ENCODE measurements around the gene KCNJ5.

Gene KCNJ5

GRCh38 chr11:128928400-128928799, 37.2 kb downstream of the KCNJ5 start:
- DNase-seq (ENCODE audit: low read depth in 1 of 2, low spot score in 1 of 2), result no peak
- no peak for TF ChIP-seq REST (IDR thresholded peaks at IDR 0.05; ENCODE audit: insufficient replicate concordance, low read depth)
- TF ChIP-seq POLR2AphosphoS5 (IDR thresholded peaks at IDR 0.05; ENCODE audit: low read depth), result no peak
- TF ChIP-seq SPI1 (IDR thresholded peaks at IDR 0.05; ENCODE audit: borderline replicate concordance, low read depth), result no peak
- no peak for TF ChIP-seq GABPA (IDR thresholded peaks at IDR 0.05; ENCODE audit: low read depth)
- TF ChIP-seq CTCF (IDR thresholded peaks at IDR 0.05; ENCODE audit: insufficient read depth, low read length), result no peak
- Histone ChIP-seq H3K27me3 (ENCODE audit: insufficient read depth, poor library complexity, severe bottlenecking) (no peaks in the 10 kb centered on the region), H3K27ac (replicated peaks) (no peak overlapping the region), H3K4me3 (replicated peaks; ENCODE audit: insufficient read depth, low read length) (no peak overlapping the region)

- no peak overlapping the region for H3K4me3 ChIP-seq (replicated peaks; ENCODE audit: insufficient read depth, low read length)
- no peaks in the 10 kb centered on the region for H3K27me3 ChIP-seq (ENCODE audit: insufficient read depth, poor library complexity, severe bottlenecking)
- TF ChIP-seq CTCF (IDR thresholded peaks at IDR 0.05; ENCODE audit: insufficient read depth, low read length), result no peak
- TF ChIP-seq REST (IDR thresholded peaks at IDR 0.05; ENCODE audit: insufficient replicate concordance, low read depth), result no peak
- TF ChIP-seq GABPA (IDR thresholded peaks at IDR 0.05; ENCODE audit: low read depth), result no peak
- TF ChIP-seq SPI1 (IDR thresholded peaks at IDR 0.05; ENCODE audit: borderline replicate concordance, low read depth), result no peak
- no peak for TF ChIP-seq POLR2AphosphoS5 (IDR thresholded peaks at IDR 0.05; ENCODE audit: low read depth)
- no peak for DNase-seq (ENCODE audit: low read depth in 1 of 2, low spot score in 1 of 2)
- H3K27ac ChIP-seq (replicated peaks), result no peak overlapping the region
These were observed 38.3 kb downstream of the KCNJ5 start for GRCh38 chr11:128929468-128929867.

- TF ChIP-seq CTCF (IDR thresholded peaks at IDR 0.05; ENCODE audit: insufficient read depth, low read length) (no peak), POLR2AphosphoS5 (IDR thresholded peaks at IDR 0.05; ENCODE audit: low read depth) (no peak), SPI1 (IDR thresholded peaks at IDR 0.05; ENCODE audit: borderline replicate concordance, low read depth) (no peak), REST (IDR thresholded peaks at IDR 0.05; ENCODE audit: insufficient replicate concordance, low read depth) (no peak)
- Histone ChIP-seq H3K27me3 (ENCODE audit: insufficient read depth, poor library complexity, severe bottlenecking) (no peaks in the 10 kb centered on the region), H3K4me3 (replicated peaks; ENCODE audit: insufficient read depth, low read length) (no peak overlapping the region), H3K27ac (replicated peaks) (no peak overlapping the region)
- DNase-seq (ENCODE audit: low read depth in 1 of 2, low spot score in 1 of 2), result no peak
These were observed 38.8 kb downstream of the KCNJ5 start for GRCh38 chr11:128929991-128930390.

Data from HL-60 (cell line).